CD8-positive, alpha-beta memory T cell (primary cell): ENCODE results near the gene TP63. TPM values are rescaled to one million over a fixed set of nuclear protein-coding genes. Genes with fewer than 3 reads are reported as not detected.

Source experiments
- CTCF ChIA-PET: fragments of 350-600 bp; sonication (Branson Sonifier 250); formaldehyde crosslinking; loops from one replicate; lab custom pipeline; 2021; ENCODE audit warnings: antibody characterized with exemption; lab: Charles Lee
- POLR2A ChIA-PET: fragments of 350-600 bp; sonication (Branson Sonifier 250); formaldehyde crosslinking; loops from one replicate; lab custom pipeline; 2021; ENCODE audit warnings: antibody characterized with exemption; lab: Charles Lee
- DNase-seq, 5 donors: peaks; one replicate each; pipeline versions ENCODE4 v3.0.0 to v3.0.0-alpha.2; 2020 to 2022; ENCODE audit warnings: mixed read lengths in 1 of 5
- H3K27ac ChIP-seq: one replicate; pipeline ENCODE4 v1.7.0; 2013; ENCODE audit warnings: low read depth, mild to moderate bottlenecking, low read length, moderate library complexity
- H3K27me3 ChIP-seq: 2 replicates; pipeline ENCODE4 v1.7.0; 2013; ENCODE audit warnings: low read length, mild to moderate bottlenecking; ENCODE audit not compliant: insufficient read depth, poor library complexity, severe bottlenecking
- H3K36me3 ChIP-seq: 2 replicates; pipeline ENCODE4 v1.7.0; 2013; ENCODE audit warnings: mild to moderate bottlenecking, low read length, moderate library complexity; ENCODE audit not compliant: insufficient read depth
- H3K4me1 ChIP-seq: 2 replicates; pipeline ENCODE4 v1.7.0; 2013; ENCODE audit warnings: mild to moderate bottlenecking, low read length, moderate library complexity; ENCODE audit not compliant: insufficient read depth
- H3K4me3 ChIP-seq: 2 replicates; pipeline ENCODE4 v1.7.0; 2013; ENCODE audit warnings: mild to moderate bottlenecking, low read length
- H3K9me3 ChIP-seq: 2 replicates; pipeline ENCODE4 v1.7.0; 2013; ENCODE audit warnings: mild to moderate bottlenecking, low read length
- H3K27ac Mint-ChIP-seq, 8 donors: one replicate each; pipeline ENCODE4 v1.8.0; 2020 to 2021; ENCODE audit warnings: mixed read lengths in 8 of 8, mild to moderate bottlenecking in 6 of 8, inconsistent platforms in 3 of 8, moderate library complexity in 3 of 8
- H3K27me3 Mint-ChIP-seq, 2 donors: one replicate each; pipeline ENCODE4 v1.8.0; 2020 to 2021; ENCODE audit warnings: mixed read lengths in 2 of 2, mild to moderate bottlenecking in 1 of 2, moderate library complexity in 1 of 2
- H3K36me3 Mint-ChIP-seq, 3 donors: one replicate each; pipeline ENCODE4 v1.8.0; 2020 to 2021; ENCODE audit warnings: mixed read lengths in 3 of 3, inconsistent platforms in 1 of 3, mild to moderate bottlenecking in 1 of 3
- H3K4me1 Mint-ChIP-seq, 3 donors: one replicate each; pipeline ENCODE4 v1.8.0; 2020 to 2021; ENCODE audit warnings: mixed read lengths in 3 of 3, inconsistent platforms in 1 of 3, mild to moderate bottlenecking in 1 of 3
- H3K4me3 Mint-ChIP-seq, 7 donors: one replicate each; pipeline ENCODE4 v1.8.0; 2020 to 2021; ENCODE audit warnings: mixed read lengths in 7 of 7, mild to moderate bottlenecking in 6 of 7, moderate library complexity in 4 of 7, inconsistent platforms in 2 of 7
- H3K9me3 Mint-ChIP-seq, 5 donors: one replicate each; pipeline ENCODE4 v1.8.0; 2020 to 2022; ENCODE audit warnings: mixed read lengths in 5 of 5, mild to moderate bottlenecking in 3 of 5, moderate library complexity in 2 of 5, inconsistent platforms in 1 of 5
- polyA plus RNA-seq: library from polyadenylated mRNA; unstranded; fragments of 300-500 nt; fragmentation: Illumina TruSeq; gene quantifications from one replicate; pipeline ENCODE4 v1.2.3, GENCODE V29; 2021
- total RNA-seq, 2 experiments: library from RNA; stranded (reverse); gene quantifications; one replicate each; pipeline ENCODE4 v1.2.3, GENCODE V29; 2021

Gene TP63
- total and polyA plus RNA-seq, 3 experiments from 2014 or later: 0.13 to 0.82 (median 0.31) TPM

- Mint-ChIP-seq H3K4me1 (peaks cover 16 to 35% (median 27%) of the 10 kb centered on the region in 3 donors), H3K9me3 (no peaks in the 10 kb centered on the region), H3K36me3 (no peaks in the 10 kb centered on the region), H3K27me3 (no peaks in the 10 kb centered on the region), H3K4me3 (peak overlapping the region in 6 of 7 donors; percentile 45 to 57 (median 51)), H3K27ac (peak overlapping the region in 3 of 8 donors; percentile 11 to 62 (median 47))
- ChIA-PET POLR2A (no interaction called here), CTCF (no interaction called here)
- no peaks in the 10 kb centered on the region for H3K9me3 ChIP-seq
- H3K4me1 ChIP-seq: peaks cover 7% of the 10 kb centered on the region
- no peak overlapping the region for H3K27ac ChIP-seq
- no peaks in the 10 kb centered on the region for H3K36me3 ChIP-seq
- no peak overlapping the region for H3K4me3 ChIP-seq
- H3K27me3 ChIP-seq: no peaks in the 10 kb centered on the region
- no peak for DNase-seq
Observed at GRCh38 chr3:189629803-189630455, 1.3 kb upstream of the TP63 start.

GRCh38 chr3:189630767-189631372 is 319 bp upstream of the TP63 start:
- peaks cover 0 to 2% of the 10 kb centered on the region in 2 donors for H3K27me3 Mint-ChIP-seq
- peaks cover 7% of the 10 kb centered on the region for H3K4me1 ChIP-seq
- no peaks in the 10 kb centered on the region for H3K36me3 ChIP-seq
- no peak overlapping the region for H3K4me3 ChIP-seq
- H3K27ac ChIP-seq: no peak overlapping the region
- no peaks in the 10 kb centered on the region for H3K27me3 ChIP-seq
- CTCF ChIA-PET: no interaction called here
- no peaks in the 10 kb centered on the region for H3K36me3 Mint-ChIP-seq
- no peak for DNase-seq
- H3K9me3 ChIP-seq: no peaks in the 10 kb centered on the region
- H3K27ac Mint-ChIP-seq: peak overlapping the region in 6 of 8 donors; percentile 11 to 71 (median 28)
- H3K4me3 Mint-ChIP-seq: peak overlapping the region; percentile 47 to 76 (median 62)
- H3K9me3 Mint-ChIP-seq: no peaks in the 10 kb centered on the region
- POLR2A ChIA-PET: no interaction called here
- H3K4me1 Mint-ChIP-seq: peaks cover 16 to 30% (median 24%) of the 10 kb centered on the region in 3 donors

GRCh38 chr3:189631409-189631808 is 220 bp downstream of the TP63 start:
- Histone ChIP-seq H3K4me1 (peaks cover 7% of the 10 kb centered on the region), H3K36me3 (no peaks in the 10 kb centered on the region), H3K27me3 (no peaks in the 10 kb centered on the region), H3K27ac (no peak overlapping the region), H3K4me3 (no peak overlapping the region), H3K9me3 (no peaks in the 10 kb centered on the region)
- DNase-seq: no peak
- H3K9me3 Mint-ChIP-seq: no peaks in the 10 kb centered on the region
- CTCF ChIA-PET: no interaction called here
- H3K4me3 Mint-ChIP-seq: peak overlapping the region in 5 of 7 donors; percentile 29 to 76 (median 53)
- no peaks in the 10 kb centered on the region for H3K36me3 Mint-ChIP-seq
- peaks cover 0 to 2% of the 10 kb centered on the region in 2 donors for H3K27me3 Mint-ChIP-seq
- H3K27ac Mint-ChIP-seq: no peak overlapping the region
- H3K4me1 Mint-ChIP-seq: peaks cover 16 to 30% (median 24%) of the 10 kb centered on the region in 3 donors
- POLR2A ChIA-PET: no interaction called here

- no peaks in the 10 kb centered on the region for H3K9me3 Mint-ChIP-seq
- H3K4me1 Mint-ChIP-seq: peaks cover 16 to 30% (median 24%) of the 10 kb centered on the region in 3 donors
- peak overlapping the region in 3 of 8 donors; percentile 12 to 89 (median 51) for H3K27ac Mint-ChIP-seq
- ChIA-PET CTCF (no interaction called here), POLR2A (no interaction called here)
- H3K4me3 Mint-ChIP-seq: peak overlapping the region in 1 of 7 donors; percentile 1
- Histone ChIP-seq H3K4me1 (peaks cover 7% of the 10 kb centered on the region), H3K36me3 (no peaks in the 10 kb centered on the region), H3K4me3 (no peak overlapping the region), H3K27me3 (no peaks in the 10 kb centered on the region), H3K9me3 (no peaks in the 10 kb centered on the region), H3K27ac (no peak overlapping the region)
- DNase-seq: no peak
- peaks cover 0 to 2% of the 10 kb centered on the region in 2 donors for H3K27me3 Mint-ChIP-seq
- no peaks in the 10 kb centered on the region for H3K36me3 Mint-ChIP-seq
Observed at GRCh38 chr3:189632242-189632641, 1.1 kb downstream of the TP63 start.

- Mint-ChIP-seq H3K9me3 (no peaks in the 10 kb centered on the region), H3K36me3 (no peaks in the 10 kb centered on the region), H3K27ac (no peak overlapping the region), H3K4me1 (peaks cover 11 to 23% (median 19%) of the 10 kb centered on the region in 3 donors), H3K4me3 (no peak overlapping the region), H3K27me3 (peaks cover 0 to 2% of the 10 kb centered on the region in 2 donors)
- H3K4me1 ChIP-seq: no peaks in the 10 kb centered on the region
- H3K36me3 ChIP-seq: no peaks in the 10 kb centered on the region
- H3K4me3 ChIP-seq: no peak overlapping the region
- POLR2A ChIA-PET: no interaction called here
- H3K27me3 ChIP-seq: no peaks in the 10 kb centered on the region
- DNase-seq: no peak
- no peaks in the 10 kb centered on the region for H3K9me3 ChIP-seq
- H3K27ac ChIP-seq: no peak overlapping the region
- CTCF ChIA-PET: no interaction called here
Observed at GRCh38 chr3:189635339-189635738, 4.2 kb downstream of the TP63 start.

- POLR2A ChIA-PET: no interaction called here
- Mint-ChIP-seq H3K36me3 (no peaks in the 10 kb centered on the region), H3K27me3 (peaks cover 0 to 2% of the 10 kb centered on the region in 2 donors), H3K9me3 (no peaks in the 10 kb centered on the region), H3K4me3 (no peak overlapping the region), H3K27ac (no peak overlapping the region), H3K4me1 (peaks cover 5 to 16% (median 12%) of the 10 kb centered on the region in 3 donors)
- H3K4me1 ChIP-seq: no peaks in the 10 kb centered on the region
- no peaks in the 10 kb centered on the region for H3K27me3 ChIP-seq
- no peak for DNase-seq
- H3K4me3 ChIP-seq: no peak overlapping the region
- CTCF ChIA-PET: no interaction called here
- H3K9me3 ChIP-seq: no peaks in the 10 kb centered on the region
- H3K27ac ChIP-seq: no peak overlapping the region
- no peaks in the 10 kb centered on the region for H3K36me3 ChIP-seq
Observed at GRCh38 chr3:189636048-189636447, 4.9 kb downstream of the TP63 start.

- Mint-ChIP-seq H3K4me1 (peaks cover 1 to 8% (median 3%) of the 10 kb centered on the region in 3 donors), H3K27ac (no peak overlapping the region), H3K4me3 (no peak overlapping the region), H3K9me3 (no peaks in the 10 kb centered on the region), H3K36me3 (no peaks in the 10 kb centered on the region), H3K27me3 (peaks cover 0 to 2% of the 10 kb centered on the region in 2 donors)
- H3K27ac ChIP-seq: no peak overlapping the region
- H3K4me3 ChIP-seq: no peak overlapping the region
- no peaks in the 10 kb centered on the region for H3K9me3 ChIP-seq
- no peak for DNase-seq
- POLR2A ChIA-PET: no interaction called here
- CTCF ChIA-PET: interaction anchor here (1.0 kb wide), 1 partner anchor 19 kb away, joined by 3 read pairs; no protein-coding TSS in a partner anchor
- no peaks in the 10 kb centered on the region for H3K27me3 ChIP-seq
- H3K4me1 ChIP-seq: no peaks in the 10 kb centered on the region
- no peaks in the 10 kb centered on the region for H3K36me3 ChIP-seq
Observed at GRCh38 chr3:189637750-189638149, 6.6 kb downstream of the TP63 start.

- no peaks in the 10 kb centered on the region for H3K36me3 ChIP-seq
- H3K27me3 ChIP-seq: no peaks in the 10 kb centered on the region
- DNase-seq: no peak
- H3K27ac Mint-ChIP-seq: no peak overlapping the region
- no peaks in the 10 kb centered on the region for H3K4me1 ChIP-seq
- CTCF ChIA-PET: no interaction called here
- H3K4me1 Mint-ChIP-seq: peaks cover 3 to 9% (median 3%) of the 10 kb centered on the region in 3 donors
- no peak overlapping the region for H3K27ac ChIP-seq
- no peaks in the 10 kb centered on the region for H3K36me3 Mint-ChIP-seq
- H3K4me3 ChIP-seq: no peak overlapping the region
- no peaks in the 10 kb centered on the region for H3K9me3 ChIP-seq
- H3K9me3 Mint-ChIP-seq: no peaks in the 10 kb centered on the region
- peaks cover 0 to 2% of the 10 kb centered on the region in 2 donors for H3K27me3 Mint-ChIP-seq
- no peak overlapping the region for H3K4me3 Mint-ChIP-seq
- POLR2A ChIA-PET: no interaction called here
Observed at GRCh38 chr3:189638276-189639031, 7.3 kb downstream of the TP63 start.
